ENCODE measurements around the gene TMEM17. TPM values are rescaled to one million over a fixed set of nuclear protein-coding genes. Genes with fewer than 3 reads are reported as not detected.

The TMEM17 gene
- total and polyA plus RNA-seq, 9 donors, result 0.94 to 3.0 (median 2.3) TPM

DNA sequence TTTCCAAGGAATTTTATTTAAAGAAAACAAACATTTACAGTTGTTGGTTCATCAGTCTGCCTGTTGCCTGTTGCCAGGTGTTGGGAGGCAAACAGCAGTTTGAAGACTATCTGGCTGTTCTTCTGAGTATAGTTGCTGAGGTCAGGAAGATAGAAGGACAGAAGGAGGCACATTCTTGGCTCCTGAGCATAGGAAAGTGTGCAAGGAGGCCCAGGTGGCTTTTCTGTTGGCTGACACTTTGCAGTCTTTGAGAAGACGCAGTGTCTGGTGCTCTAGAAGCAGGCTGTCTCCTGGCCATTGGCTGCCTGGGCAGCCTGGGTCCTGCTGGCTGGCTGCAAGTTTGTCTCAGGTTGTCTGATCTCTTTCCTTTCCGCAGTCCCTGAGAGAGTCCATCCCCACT, 36.4 kb downstream of the TMEM17 start:
- no peaks in the 10 kb centered on the region for H3K36me3 ChIP-seq
- intact Hi-C loops (cut with DNase I), result loop anchor here in 1 of 4 donors (5.0 to 10.0 kb wide), 2 partner anchors 105 to 238 kb away; partner anchors contain the start of gene EHBP1
- H3K9me3 ChIP-seq, result no peaks in the 10 kb centered on the region
- H3K4me3 ChIP-seq, result no peak overlapping the region
- H3K27me3 ChIP-seq, result no peaks in the 10 kb centered on the region
- TF ChIP-seq, protein P1, sequence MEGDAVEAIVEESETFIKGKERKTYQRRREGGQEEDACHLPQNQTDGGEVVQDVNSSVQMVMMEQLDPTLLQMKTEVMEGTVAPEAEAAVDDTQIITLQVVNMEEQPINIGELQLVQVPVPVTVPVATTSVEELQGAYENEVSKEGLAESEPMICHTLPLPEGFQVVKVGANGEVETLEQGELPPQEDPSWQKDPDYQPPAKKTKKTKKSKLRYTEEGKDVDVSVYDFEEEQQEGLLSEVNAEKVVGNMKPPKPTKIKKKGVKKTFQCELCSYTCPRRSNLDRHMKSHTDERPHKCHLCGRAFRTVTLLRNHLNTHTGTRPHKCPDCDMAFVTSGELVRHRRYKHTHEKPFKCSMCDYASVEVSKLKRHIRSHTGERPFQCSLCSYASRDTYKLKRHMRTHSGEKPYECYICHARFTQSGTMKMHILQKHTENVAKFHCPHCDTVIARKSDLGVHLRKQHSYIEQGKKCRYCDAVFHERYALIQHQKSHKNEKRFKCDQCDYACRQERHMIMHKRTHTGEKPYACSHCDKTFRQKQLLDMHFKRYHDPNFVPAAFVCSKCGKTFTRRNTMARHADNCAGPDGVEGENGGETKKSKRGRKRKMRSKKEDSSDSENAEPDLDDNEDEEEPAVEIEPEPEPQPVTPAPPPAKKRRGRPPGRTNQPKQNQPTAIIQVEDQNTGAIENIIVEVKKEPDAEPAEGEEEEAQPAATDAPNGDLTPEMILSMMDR (IDR thresholded peaks at IDR 0.05), result no peak
- TF ChIP-seq POLR2A (IDR thresholded peaks at IDR 0.05), result no peak
- H3K4me1 ChIP-seq (ENCODE audit: insufficient read depth), result peaks cover 39% of the 10 kb centered on the region
- 61 to 82% (median 65%) methylated on average over 2 of the region's 2 CpGs for WGBS, 3 donors
- peak overlapping the region in 1 of 2 donors; percentile 40 for H3K27ac ChIP-seq
- DNase-seq, result no peak

DNA sequence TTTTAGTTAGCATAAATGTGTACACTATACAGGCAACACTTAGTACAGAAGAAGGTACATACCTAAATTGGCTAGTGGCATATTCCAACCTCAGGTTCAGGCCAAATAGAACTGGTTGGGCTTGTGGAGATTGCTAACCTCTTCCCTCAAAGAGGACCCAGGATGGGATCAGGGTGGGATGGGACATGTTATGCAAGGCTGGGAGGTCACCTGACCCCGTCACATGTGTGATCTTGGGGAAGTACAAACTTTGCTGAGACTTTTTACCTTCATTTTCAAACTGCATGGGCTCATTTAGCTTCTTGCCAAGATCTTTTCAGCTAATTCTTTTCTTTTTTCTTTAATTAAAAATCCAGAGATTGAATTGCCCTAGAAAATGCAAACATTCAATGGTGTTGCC, 36.9 kb downstream of the TMEM17 start:
- H3K36me3 ChIP-seq, result no peaks in the 10 kb centered on the region
- H3K4me1 ChIP-seq (ENCODE audit: insufficient read depth), result peaks cover 39% of the 10 kb centered on the region
- DNase-seq, result no peak
- H3K4me3 ChIP-seq, result no peak overlapping the region
- no peaks in the 10 kb centered on the region for H3K9me3 ChIP-seq
- TF ChIP-seq, protein P1 (IDR thresholded peaks at IDR 0.05), result no peak
- TF ChIP-seq EP300 (IDR thresholded peaks at IDR 0.05) (no peak), POLR2A (IDR thresholded peaks at IDR 0.05) (no peak)
- no peak overlapping the region for H3K27ac ChIP-seq
- intact Hi-C loops (cut with DNase I), result loop anchor here in 1 of 4 donors (5.0 to 10.0 kb wide), 2 partner anchors 106 to 238 kb away; partner anchors contain the start of gene EHBP1
- H3K27me3 ChIP-seq, result no peaks in the 10 kb centered on the region
- WGBS, 3 donors, result 93 to 100% (median 100%) methylated on average over 1 of the region's 1 CpG

DNA sequence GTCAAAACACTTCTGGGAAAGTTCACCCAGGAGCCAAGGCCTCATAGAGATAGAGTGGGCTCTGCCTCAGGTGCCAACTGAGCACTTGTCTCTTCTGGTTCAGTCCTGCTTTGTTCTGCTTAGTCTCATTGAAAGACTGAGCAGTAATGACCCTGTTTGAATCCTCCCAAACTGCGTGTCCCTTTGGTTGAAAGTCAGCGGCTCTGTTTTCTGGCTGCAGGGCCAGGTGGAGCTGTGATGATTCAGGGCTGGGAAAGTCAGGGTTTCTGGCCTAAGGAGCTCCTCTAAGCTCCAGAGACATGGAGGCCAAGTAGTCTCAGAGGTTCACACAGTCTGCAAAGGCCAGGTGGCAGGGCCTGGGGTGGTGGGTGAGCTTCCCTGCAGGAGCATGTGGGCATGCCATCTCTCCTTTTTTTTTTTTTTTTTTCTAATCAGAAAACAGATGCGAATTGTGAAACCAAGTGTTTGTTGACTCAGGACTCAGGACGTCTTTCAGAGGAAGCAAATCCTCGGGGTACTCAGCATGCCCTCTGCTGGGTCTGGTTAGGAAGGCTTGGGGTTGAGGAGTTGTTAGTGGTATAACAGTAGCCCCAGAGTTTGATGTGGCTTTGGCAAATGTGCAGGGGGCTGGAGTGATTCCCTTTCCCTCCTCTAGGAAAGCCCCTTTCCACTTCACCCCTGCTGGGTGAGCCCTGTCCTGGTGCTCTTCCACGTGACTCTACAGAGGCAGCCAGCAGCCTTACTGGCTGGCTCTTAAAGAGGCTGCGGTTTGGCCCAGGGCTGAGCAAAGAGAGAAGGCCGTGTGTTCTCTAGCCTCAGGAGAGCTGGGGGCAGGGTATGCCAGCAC, 38.3 kb downstream of the TMEM17 start:
- DNase-seq, result peak in 1 of 5 donors; percentile 46
- intact Hi-C loops (cut with DNase I), result loop anchor here in 1 of 4 donors (5.0 to 10.0 kb wide), 2 partner anchors 107 to 240 kb away; partner anchors contain the start of gene EHBP1

DNA sequence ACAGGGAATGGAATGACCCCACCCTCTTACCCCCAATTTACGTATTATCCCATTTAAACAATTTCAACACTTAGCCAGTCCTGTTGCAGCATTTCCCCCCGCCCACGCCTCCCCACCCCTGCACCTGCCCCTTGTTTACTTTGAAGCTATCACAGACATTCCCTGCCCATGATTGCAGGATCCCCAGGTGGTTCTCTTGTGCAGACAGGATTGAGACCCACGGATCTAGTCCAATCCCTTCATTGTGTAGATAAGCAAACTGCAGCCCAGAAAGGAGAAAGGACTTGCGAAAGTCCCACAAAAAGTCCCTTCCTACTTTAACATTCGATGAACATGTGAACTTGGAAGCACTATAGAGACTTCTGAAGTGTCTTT, 38.9 kb downstream of the TMEM17 start:
- intact Hi-C loops (cut with DNase I), result loop anchor here in 1 of 4 donors (5.0 to 10.0 kb wide), 2 partner anchors 108 to 240 kb away; partner anchors contain the start of gene EHBP1
- H3K4me1 ChIP-seq (ENCODE audit: insufficient read depth), result peaks cover 23% of the 10 kb centered on the region
- TF ChIP-seq, protein P1 (IDR thresholded peaks at IDR 0.05), result no peak
- TF ChIP-seq EP300 (IDR thresholded peaks at IDR 0.05) (no peak), POLR2A (IDR thresholded peaks at IDR 0.05) (no peak)

More for the DNA sequence above, 38.3 kb downstream of the TMEM17 start:
- no peaks in the 10 kb centered on the region for H3K27me3 ChIP-seq
- H3K4me1 ChIP-seq (ENCODE audit: insufficient read depth), result peaks cover 28% of the 10 kb centered on the region
- 59 to 66% (median 59%) methylated on average over 8 of the region's 8 CpGs for WGBS, 3 donors
- no peaks in the 10 kb centered on the region for H3K9me3 ChIP-seq
- no peaks in the 10 kb centered on the region for H3K36me3 ChIP-seq
- no peak overlapping the region for H3K4me3 ChIP-seq
- no peak for TF ChIP-seq EP300 (IDR thresholded peaks at IDR 0.05)
- TF ChIP-seq, protein P1 (IDR thresholded peaks at IDR 0.05), result no peak
- no peak for TF ChIP-seq POLR2A (IDR thresholded peaks at IDR 0.05)
- peak overlapping the region in 1 of 2 donors; percentile 11 for H3K27ac ChIP-seq

More for the DNA sequence above, 38.9 kb downstream of the TMEM17 start:
- Histone ChIP-seq H3K4me3 (no peak overlapping the region), H3K27me3 (no peaks in the 10 kb centered on the region), H3K27ac (peak overlapping the region in 1 of 2 donors; percentile 11), H3K9me3 (no peaks in the 10 kb centered on the region), H3K36me3 (no peaks in the 10 kb centered on the region)
- DNase-seq, result no peak
- 70 to 75% (median 74%) methylated on average over 6 of the region's 6 CpGs for WGBS, 3 donors

All from ovary (tissue), 9 donors.